Measurements from ENCODE around the gene CEP63.

The CEP63 gene

DNA sequence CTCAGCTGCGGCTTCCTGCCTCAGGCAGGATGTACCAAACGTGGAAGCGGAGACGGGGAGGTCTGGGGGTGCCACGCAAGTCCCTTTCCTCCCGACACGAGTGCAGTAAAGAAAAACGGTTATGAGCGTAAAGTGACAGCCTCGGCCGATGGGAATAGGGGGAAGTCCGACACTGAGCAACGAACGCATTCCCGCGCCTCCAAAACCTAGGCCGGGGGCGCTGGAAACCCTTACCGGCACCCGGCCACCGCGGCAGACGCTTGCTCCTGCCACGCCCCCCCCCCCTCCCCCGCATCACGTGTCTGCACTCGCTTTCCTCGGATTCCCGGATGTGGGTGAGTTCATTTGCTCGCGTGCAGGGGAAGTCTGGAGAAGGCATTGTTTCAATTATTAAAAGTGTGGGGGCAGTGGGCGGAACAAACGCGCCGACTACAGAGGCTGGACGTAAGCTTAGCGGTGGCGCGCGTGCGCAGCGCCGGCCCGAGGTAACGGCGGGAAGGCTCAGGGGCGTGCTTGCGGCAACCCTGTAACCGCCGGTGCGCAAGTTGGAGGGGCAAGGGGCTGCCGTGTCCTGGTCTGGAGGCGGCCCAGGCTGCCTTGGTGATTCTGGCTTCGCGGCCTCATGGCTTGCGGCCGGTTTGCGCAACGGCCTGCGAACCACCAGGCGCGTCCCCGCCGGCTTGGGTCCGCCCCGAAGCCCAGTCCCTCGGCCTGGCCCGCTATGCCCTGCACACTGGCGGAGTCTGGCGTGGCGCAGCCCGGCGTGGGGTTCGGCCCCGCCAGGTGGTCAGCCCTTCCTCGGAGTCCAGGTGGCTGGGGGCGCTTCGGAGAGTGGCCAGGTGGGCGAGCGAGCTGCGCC lies at the start of gene CEP63, which contains the start of gene ANAPC13:
TSS of gene CEP63 (plus strand) at position 340 of the 859 bp plus-strand sequence. CDS start 9,264 bp downstream, outside the sequence.
TSS of gene ANAPC13 (minus strand) at position 268 of the 859 bp plus-strand sequence. CDS start 3,081 bp downstream, outside the sequence.
- DNase-seq (ENCODE audit: low read depth) = peak; percentile 99
- H3K4me3 ChIP-seq (ENCODE audit: low read length) = peak within 1 kb of the TSS; percentile 87
- TF ChIP-seq, protein P1, sequence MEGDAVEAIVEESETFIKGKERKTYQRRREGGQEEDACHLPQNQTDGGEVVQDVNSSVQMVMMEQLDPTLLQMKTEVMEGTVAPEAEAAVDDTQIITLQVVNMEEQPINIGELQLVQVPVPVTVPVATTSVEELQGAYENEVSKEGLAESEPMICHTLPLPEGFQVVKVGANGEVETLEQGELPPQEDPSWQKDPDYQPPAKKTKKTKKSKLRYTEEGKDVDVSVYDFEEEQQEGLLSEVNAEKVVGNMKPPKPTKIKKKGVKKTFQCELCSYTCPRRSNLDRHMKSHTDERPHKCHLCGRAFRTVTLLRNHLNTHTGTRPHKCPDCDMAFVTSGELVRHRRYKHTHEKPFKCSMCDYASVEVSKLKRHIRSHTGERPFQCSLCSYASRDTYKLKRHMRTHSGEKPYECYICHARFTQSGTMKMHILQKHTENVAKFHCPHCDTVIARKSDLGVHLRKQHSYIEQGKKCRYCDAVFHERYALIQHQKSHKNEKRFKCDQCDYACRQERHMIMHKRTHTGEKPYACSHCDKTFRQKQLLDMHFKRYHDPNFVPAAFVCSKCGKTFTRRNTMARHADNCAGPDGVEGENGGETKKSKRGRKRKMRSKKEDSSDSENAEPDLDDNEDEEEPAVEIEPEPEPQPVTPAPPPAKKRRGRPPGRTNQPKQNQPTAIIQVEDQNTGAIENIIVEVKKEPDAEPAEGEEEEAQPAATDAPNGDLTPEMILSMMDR (conservative IDR thresholded peaks at IDR 0.05; ENCODE audit: low read length) = no peak

DNA sequence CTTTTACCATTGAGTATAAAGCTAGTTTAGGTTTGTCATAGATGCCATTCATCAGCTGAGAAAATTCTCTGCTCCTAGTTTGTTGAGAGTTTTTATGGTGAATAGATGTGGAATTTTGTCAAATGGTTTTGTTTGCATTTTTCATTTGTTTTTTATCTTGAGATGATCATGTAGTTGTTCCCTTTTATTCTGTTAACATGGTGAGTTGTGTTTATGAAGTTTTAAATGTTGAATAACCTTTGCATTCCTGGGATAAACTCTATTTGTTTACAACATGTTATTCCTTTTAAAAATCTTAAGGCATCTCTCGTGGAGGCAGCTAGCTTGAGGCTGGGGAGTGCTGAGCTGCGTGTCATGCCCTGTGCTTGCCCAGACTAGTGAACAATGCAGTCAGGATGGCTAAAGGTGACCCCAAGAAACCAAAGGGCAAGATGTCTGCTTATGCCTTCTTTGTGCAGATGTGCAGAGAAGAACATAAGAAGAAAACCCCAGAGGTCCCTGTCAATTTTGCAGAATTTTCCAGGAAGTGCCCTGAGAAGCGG lies 48.6 kb upstream of the CEP63 start:
- H3K4me3 ChIP-seq (ENCODE audit: low read length) = no peak overlapping the region
- TF ChIP-seq, protein P1 (conservative IDR thresholded peaks at IDR 0.05; ENCODE audit: low read length) = no peak
- peak; percentile 35 for DNase-seq (ENCODE audit: low read depth)

DNA sequence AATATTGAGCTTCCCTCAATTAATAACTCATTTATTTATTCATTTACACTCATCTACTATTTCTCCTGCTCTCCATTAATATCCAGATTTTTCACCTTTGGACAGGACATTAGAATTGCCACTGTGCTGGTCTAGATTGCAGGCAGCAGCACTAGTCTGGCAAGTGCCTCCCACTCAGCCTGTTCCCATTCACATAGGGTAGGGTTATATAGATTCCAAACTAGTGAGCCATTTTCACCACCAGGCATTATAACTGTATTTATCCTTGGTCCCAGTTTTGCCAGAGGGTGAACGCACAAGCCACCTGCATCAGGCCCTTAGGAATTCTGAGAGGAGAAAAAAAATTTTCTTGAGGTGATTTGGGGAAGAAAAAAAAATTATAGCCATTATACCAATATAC lies 44.5 kb upstream of the CEP63 start:
- TF ChIP-seq, protein P1 (conservative IDR thresholded peaks at IDR 0.05; ENCODE audit: low read length) = no peak
- no peak for DNase-seq (ENCODE audit: low read depth)

DNA sequence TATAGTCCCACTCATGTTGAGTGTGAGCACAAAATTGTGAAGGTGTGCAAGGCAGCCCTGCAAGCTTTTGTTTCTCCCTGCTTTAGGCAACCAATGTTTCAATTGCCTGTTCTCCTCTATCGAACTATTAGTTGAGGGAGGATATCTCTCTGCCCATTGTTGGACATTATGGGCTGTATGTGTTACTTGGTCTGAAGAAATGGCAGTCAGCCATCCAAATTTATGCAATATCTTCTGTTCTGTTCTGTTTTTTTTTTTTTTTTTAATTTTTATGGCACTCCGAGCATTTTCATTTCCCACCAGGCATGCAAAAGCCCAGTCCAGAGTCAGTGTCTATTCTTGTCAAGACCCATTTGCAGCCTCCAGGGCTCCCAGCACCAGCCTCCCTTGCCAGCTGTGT lies 44.0 kb upstream of the CEP63 start:
- TF ChIP-seq, protein P1 (conservative IDR thresholded peaks at IDR 0.05; ENCODE audit: low read length) = no peak
- DNase-seq (ENCODE audit: low read depth) = peak; percentile 43
- H3K4me3 ChIP-seq (ENCODE audit: low read length) = no peak overlapping the region

More for the DNA sequence above, 44.5 kb upstream of the CEP63 start:
- no peak overlapping the region for H3K4me3 ChIP-seq (ENCODE audit: low read length)

DNA sequence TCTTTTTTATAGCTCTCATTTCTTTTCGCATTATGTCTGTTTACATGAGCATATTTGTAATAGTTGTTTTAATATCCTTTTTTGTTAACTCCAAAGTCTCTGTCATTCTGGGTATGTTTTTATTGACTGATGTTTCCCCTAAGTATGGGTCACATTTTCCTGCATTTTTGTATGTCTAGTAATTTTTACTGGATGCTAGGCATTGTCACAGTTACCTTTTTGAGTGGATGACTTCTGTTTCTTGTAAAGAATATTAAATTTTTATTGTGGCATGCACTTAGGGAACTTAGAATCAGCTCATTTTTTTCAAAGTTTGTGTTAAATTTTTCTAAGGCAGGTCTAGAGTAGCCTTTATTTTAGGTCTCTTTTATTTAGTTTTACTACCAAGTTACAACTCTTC lies 40.8 kb upstream of the CEP63 start:
- no peak overlapping the region for H3K4me3 ChIP-seq (ENCODE audit: low read length)
- TF ChIP-seq, protein P1 (conservative IDR thresholded peaks at IDR 0.05; ENCODE audit: low read length) = no peak
- no peak for DNase-seq (ENCODE audit: low read depth)

DNA sequence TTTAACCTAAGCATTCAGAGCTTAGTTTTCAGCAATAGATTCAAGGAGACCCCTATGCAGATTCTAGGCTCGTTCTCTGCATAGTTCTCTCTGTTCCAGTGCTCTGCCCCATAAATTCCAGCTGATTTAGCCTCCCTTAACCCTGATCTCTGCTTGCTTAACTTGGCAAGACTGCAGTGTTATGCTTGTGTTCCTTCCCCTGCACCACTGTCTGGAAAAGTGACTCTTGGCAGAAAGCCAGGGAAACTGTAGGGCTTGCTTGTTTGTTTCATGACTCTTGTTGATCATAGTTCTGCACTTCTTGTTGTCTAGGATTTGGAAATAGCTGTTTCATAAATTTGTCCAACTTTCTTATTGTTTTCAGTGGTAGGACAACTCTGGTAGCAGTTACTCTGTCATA lies 40.2 kb upstream of the CEP63 start:
- no peak overlapping the region for H3K4me3 ChIP-seq (ENCODE audit: low read length)
- TF ChIP-seq, protein P1 (conservative IDR thresholded peaks at IDR 0.05; ENCODE audit: low read length) = no peak
- peak; percentile 81 for DNase-seq (ENCODE audit: low read depth)
